ENCODE data around the gene FGD2.
A peak's percentile ranks its signal among the peaks of the same experiment; 100 is the strongest.
"Not testable (repeated sequence)": the region's sequence is repeated elsewhere in the genome, so short reads cannot be mapped to it uniquely, and the experiment has no call there.

The FGD2 gene

DNA sequence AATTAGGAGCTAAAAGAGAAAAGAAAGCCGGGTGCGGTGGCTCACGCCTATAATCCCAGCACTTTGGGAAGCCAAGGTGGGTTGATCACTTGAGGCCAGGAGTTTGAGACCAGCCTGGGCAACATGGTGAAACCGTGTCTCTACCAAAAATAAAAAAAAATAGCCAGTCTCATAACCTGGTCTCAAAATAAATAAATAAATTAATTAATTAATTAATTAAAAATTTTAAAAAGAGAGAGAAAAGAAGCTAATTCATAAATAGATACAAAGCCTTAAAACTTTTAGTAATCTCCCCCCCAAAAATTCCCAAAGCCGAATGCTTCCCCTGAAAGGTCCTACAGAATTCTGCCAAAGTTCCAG is 53.5 kb downstream of the FGD2 start:
- DNase-seq (ENCODE audit: low spot score), result not testable (repeated sequence)

DNA sequence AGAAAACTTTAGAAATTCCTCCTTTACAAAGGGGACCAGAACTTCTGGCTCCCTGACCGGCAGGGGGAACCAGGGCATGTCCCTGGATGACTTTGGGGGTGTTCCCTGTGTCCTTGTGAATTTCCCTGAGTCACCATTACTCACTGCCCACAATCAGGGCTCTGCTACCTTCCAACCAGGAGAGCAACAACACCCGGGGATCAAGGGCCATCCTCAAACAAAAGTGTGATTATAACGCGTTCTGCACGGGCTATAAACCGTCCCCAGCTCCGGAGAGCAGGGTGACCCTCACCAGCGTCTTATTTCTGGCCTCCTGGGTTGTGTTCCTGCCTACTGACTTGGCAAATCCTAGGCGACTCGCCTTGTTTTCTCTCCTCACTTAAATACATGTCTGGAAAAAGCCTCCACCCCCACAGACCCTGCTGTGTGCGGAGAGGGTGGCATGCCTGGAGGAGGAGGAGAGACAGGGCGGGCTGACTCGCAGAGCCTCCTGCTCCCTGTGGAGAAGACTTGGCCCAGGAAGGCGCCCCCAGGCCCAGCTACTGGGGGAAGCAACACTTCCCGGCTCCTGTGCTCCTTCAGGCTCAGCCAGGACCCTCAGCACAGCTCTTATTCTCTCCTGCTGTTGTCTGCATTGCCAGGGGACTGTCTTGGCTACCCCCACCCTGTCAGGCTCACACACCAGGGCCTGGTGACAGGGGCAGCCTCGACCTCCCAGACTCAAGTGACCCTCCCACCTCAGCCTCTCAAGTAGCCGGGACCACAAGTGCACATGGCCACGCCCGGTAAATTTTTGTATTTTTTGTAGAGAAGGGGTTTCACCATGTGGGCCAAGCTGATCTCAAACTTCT is 54.1 kb downstream of the FGD2 start:
- peak; percentile 56 for DNase-seq (ENCODE audit: low spot score)

DNA sequence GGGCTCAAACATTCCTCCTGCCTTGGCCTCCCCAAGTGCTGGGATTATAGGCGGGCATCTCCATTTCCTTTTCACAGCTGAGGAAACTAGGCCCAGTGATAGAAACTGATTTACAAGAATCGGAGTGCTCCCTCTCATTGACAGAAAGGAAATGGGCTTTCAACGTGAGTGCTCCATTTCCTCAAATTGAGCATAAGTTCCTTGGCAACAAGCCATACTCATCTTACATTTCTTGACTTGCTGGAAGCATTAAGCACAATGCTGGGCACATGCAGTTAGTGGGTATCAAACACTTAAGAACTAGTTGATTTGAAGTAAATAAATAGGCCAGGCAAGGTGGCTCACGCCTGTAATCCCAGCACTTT is 54.7 kb downstream of the FGD2 start:
- DNase-seq (ENCODE audit: low spot score), result no peak

DNA sequence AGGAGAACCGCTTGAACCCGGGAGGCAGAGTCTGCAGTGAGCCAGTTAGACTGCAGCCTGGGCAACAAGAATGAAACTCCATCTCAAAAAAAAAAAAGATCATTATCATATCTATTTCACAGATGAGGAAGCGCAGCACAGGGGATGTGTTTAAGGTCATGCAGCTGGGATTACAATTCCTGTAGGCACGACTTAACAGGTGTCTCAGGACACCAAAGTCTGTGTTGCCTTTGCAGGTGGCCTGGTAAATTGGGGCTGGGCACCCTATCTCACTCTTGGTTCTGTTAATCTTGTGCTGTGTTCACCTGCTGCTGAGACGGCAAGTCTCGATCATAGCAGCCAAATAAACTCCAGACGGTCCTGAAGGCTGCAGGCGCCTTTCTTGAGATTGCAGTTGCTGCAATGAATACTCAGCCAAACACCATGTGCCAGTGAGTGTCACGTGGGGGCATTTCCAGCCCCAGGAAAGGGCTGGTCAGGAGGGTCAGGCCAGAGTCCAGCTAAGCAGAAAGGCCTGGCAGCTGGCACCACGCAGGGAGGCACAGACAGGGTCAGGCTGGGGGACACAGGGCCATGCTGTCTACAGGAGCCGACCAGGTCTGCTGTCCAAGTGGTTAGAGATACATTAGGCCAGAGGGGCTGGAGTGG is 55.8 kb downstream of the FGD2 start:
- DNase-seq (ENCODE audit: low spot score), result peak; percentile 64

DNA sequence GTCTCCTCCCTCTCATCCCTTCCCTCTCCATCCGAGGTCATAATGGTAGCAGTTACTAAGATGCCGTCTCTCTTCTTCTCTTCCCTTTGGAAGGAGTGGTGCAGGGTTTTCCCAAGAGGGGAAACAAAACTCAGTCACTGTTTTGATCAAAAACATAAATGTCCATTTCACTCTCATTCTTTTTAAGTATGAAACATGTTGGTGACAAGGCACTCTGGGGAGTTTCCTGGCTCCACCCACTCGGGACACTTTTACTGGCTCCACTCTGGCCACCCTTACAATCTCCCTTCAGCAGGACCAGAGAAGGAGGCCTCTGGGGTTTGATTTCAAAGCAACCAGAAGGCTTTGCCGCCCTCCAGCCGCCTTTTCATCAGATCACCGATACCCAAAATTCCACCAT is 57.0 kb downstream of the FGD2 start:
- DNase-seq (ENCODE audit: low spot score), result no peak

DNA sequence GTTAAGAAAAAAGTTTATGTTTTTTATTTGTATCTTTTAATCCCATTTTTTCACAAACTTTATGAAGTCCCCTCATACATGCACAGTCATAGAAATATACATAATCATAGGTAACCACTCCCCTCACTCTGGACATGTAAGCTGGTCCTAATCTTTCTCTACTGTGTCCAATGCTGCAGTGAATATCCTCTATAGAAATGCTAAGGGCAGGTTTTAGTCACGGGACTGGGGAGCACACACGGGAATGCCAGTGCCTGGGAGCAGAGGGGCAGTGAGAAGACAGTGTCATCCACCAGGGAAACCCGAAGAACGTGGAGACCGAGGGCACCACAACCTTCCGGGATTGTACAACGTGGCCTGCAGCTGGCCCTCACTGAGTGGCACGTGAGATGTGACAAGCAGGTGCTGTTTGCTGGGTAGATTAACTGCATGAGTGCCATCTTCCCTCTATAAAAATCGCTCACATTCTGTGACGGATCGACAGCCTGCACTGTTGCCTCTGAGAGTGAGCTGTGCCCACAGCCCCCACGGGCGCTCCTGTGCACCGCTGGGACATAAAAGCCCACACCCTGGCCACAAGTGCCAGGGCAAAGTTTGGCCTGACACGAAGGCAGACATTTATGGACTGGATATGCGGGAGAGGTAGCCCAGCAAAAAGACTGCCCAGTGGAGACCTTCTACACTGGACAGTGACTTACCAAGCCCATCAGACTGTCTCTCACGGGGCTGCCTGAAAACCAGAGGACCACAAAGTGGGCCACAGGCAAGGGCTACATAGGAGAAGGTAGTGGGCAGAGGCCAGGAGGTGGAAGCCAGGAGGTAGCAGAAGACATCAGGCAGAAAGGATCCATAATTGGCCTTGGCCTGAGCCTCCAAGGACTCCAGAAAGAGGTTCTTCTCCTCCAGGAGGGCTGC is 63.2 kb downstream of the FGD2 start:
- no peak for DNase-seq (ENCODE audit: low spot score)

DNA sequence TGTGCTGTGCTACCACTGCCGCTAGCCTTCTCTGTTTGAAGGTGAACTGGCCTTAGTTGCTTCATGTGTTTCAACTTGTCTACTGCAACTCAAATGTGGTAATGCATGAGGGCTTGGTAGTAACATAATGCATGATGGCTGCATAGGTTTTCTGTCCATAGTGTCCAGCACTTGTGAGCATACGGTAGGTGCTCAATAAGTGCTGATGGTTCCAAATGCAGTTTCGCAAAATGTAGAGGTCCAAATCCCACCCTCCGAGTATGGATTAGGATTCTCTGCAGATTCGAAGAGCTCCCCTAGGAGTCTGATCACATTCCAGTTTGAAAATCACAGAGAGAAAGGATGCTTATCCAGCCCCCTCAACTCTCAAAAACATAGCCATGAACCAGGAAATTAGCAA is 64.2 kb downstream of the FGD2 start:
- no peak for DNase-seq (ENCODE audit: low spot score)

DNA sequence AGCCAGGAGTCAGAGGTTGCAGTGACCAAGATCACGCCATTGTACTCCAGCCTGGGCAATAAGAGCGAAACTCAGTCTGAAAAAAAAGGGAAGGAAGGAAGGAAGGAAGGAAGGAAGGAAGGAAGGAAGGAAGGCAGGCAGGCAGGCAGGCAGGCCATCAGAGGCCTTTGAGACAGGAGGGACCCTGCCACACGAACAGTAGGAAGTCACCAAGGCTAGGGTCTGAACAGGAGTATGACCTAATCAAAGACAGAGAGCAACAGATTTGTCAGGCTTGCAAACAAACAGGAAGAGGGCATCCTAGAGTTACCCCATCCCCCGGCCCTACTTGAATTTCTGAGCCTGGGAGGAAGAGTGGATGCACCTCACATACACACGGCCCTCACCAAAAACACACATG is 67.1 kb downstream of the FGD2 start:
- DNase-seq (ENCODE audit: low spot score), result no peak

DNA sequence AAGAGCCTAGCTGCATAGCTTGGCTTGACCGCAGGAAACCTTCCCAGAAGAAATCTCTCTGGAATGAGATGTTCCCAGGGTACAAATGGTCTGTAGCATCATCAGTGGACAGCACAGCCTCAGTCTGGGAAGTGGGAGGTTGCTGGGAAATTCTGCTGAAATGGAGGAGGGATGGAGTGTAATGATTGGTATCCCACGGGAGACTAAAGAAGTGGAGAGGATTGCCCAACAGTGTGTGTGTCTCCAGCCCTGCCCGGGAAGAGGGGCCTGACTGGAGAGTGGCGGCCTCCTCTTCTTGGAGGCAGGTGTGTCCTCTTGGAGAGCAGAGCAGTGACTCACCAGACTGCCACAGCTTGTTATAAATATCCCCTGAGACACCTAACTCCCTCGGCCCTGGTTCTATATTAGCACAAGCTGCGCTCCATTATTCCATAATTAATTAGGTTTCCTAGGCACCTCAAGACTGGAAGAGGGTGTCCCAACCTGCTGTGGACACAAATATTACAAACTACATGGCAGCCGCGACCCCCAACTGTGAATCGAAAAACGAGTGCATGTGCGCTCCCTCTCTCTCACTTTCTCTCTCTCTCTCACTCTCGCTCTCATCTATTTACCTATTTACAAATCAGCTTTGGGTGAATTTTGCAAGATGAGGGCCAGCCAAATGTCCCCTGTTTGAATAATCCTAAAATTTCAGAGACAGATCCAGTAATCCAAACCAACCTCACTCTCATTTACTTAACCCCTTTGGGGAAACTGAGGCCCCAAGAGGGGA is 68.8 kb downstream of the FGD2 start:
- DNase-seq (ENCODE audit: low spot score), result no peak

DNA sequence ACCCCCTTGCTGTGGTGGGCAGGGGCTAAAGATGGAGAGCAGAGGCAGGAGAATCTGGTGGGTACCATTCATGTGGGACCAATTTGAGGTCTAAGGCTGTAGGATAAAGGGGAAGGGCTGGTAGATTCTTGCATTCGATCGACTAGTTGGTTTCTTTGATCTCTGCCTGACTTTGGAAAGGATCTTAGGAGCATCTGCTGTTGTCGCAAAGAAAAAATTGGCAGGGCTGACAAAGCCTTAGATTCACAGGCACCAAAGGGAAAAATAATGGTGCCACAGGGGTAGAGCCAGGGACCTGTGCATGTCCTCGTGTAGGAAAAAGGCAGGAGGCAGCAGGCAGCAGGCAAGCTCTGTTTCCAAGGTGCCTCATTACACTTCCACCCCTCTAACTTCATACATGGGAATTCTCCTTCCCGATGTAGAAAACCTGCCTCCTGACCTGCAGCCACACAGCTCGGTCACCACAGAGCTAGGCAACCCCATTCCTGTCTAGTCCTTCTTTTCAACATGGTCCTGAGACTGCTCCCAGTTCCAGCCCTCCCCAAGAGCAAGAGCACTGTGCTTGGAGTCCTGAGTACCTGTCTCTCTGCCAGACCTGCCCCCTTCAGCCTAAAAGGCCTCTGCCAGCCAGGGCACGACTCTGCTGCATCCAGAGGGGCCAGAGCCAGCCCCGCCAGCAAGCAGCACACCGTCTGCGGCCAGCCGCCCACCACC is 71.9 kb downstream of the FGD2 start:
- DNase-seq (ENCODE audit: low spot score), result no peak

DNA sequence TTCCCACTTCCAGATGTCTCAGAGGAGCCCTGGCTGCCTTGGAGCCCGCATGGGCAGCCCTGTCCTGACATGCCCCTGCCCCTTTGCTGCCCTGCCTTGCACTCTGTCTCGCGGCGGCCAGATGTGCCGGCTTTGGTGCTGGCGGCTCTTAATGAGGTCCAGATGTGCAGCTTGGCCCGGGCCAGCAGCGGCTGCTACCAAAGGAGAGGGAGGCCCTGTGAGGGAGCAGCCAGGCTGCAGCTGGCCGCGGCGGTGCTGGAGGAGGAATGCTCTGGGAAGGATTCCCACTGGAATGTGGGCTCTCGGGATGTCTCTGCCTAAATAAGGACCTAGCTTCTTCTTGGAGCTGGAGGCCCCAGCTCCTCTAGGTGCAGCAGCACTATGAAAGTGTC is 72.4 kb downstream of the FGD2 start:
- DNase-seq (ENCODE audit: low spot score), result no peak

All from pons (tissue), 1 donor.